Suprapubic skin (tissue), 4 donors: ENCODE results near the gene TUBGCP5. TPM values are rescaled to one million over a fixed set of nuclear protein-coding genes. Genes with fewer than 3 reads are reported as not detected.
"Not testable (repeated sequence)": the region's sequence is repeated elsewhere in the genome, so short reads cannot be mapped to it uniquely, and the experiment has no call there.

Experiments
- DNase-seq, 2 donors: peaks; one replicate each; pipeline ENCODE4 v3.0.0-alpha.2; 2019; ENCODE audit warnings: low spot score in 2 of 2
- H3K27ac ChIP-seq: fragments of 200-600 bp; sonication (generic); one replicate; pipeline ENCODE4 v1.5.1; 2019
- H3K27me3 ChIP-seq: fragments of 200-600 bp; sonication (generic); one replicate; pipeline ENCODE4 v1.5.1; 2019
- H3K36me3 ChIP-seq: fragments of 200-600 bp; sonication (generic); one replicate; pipeline ENCODE4 v1.5.1; 2019
- H3K4me1 ChIP-seq: fragments of 200-600 bp; sonication (generic); one replicate; pipeline ENCODE4 v1.5.1; 2019
- H3K4me3 ChIP-seq: fragments of 200-600 bp; sonication (generic); one replicate; pipeline ENCODE4 v1.5.1; 2019; ENCODE audit warnings: mild to moderate bottlenecking
- H3K9me3 ChIP-seq: fragments of 200-600 bp; sonication (generic); one replicate; pipeline ENCODE4 v1.5.1; 2019
- EP300 ChIP-seq: sonication (generic); formaldehyde crosslinking; IDR thresholded peaks from one replicate; pipeline ENCODE4 v1.6.1; 2017; ENCODE audit warnings: antibody characterized with exemption
- POLR2A ChIP-seq, 2 donors: fragments of 450-650 bp; IDR thresholded peaks; one replicate each; pipeline ENCODE4 v1.6.1; 2017; ENCODE audit warnings: antibody characterized with exemption in 2 of 2, mild to moderate bottlenecking in 2 of 2, moderate library complexity in 2 of 2
- POLR2AphosphoS5 ChIP-seq, 3 donors: sonication (generic); formaldehyde crosslinking; IDR thresholded peaks; one replicate each; pipeline ENCODE4 v1.6.1; 2017; ENCODE audit warnings: antibody characterized with exemption in 3 of 3
- WGBS: methylation state at CpG from one replicate; pipeline ENCODE4 v1.1.5; 2018; 5-methylcytosine and 5-hydroxymethylcytosine counted together
- total RNA-seq, 4 donors: library from RNA; depleted of rRNA; stranded (reverse); fragments of >200 nt; gene quantifications; one replicate each; pipeline ENCODE4 v1.1.0, GENCODE V29; 2016
- TF ChIP-seq, protein P1 (sequence below), 2 donors: fragments of 200-600 bp in 1 of 2; fragments of 450-650 bp in 1 of 2; sonication (generic) in 1 of 2; IDR thresholded peaks; one replicate each; pipeline ENCODE4 v1.5.1; 2016 to 2019; ENCODE audit warnings: antibody characterized with exemption in 2 of 2, mild to moderate bottlenecking in 1 of 2, moderate library complexity in 1 of 2

Gene TUBGCP5
- total RNA-seq, 4 donors from 2014 or later: 10.7 to 39.2 (median 18.2) TPM

DNA sequence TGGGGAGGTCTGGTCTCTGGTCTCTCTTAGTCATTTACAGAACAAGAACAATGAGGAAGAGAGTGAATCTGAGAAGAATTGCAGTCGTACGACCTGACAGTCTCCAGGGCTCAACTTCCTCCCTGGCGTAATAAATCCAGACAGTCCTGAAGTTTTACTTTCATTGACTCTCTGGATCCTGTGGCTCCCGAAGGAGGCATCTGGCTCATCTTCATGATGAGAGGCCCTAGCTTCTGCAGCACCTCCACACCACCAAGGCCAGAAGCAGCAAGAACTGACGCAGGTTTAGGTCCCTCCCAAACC, 47.4 kb downstream of the TUBGCP5 start:
- TF ChIP-seq POLR2AphosphoS5 (IDR thresholded peaks at IDR 0.05) (no peak), POLR2A (IDR thresholded peaks at IDR 0.05) (no peak), EP300 (no peak)
- TF ChIP-seq, protein P1, sequence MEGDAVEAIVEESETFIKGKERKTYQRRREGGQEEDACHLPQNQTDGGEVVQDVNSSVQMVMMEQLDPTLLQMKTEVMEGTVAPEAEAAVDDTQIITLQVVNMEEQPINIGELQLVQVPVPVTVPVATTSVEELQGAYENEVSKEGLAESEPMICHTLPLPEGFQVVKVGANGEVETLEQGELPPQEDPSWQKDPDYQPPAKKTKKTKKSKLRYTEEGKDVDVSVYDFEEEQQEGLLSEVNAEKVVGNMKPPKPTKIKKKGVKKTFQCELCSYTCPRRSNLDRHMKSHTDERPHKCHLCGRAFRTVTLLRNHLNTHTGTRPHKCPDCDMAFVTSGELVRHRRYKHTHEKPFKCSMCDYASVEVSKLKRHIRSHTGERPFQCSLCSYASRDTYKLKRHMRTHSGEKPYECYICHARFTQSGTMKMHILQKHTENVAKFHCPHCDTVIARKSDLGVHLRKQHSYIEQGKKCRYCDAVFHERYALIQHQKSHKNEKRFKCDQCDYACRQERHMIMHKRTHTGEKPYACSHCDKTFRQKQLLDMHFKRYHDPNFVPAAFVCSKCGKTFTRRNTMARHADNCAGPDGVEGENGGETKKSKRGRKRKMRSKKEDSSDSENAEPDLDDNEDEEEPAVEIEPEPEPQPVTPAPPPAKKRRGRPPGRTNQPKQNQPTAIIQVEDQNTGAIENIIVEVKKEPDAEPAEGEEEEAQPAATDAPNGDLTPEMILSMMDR (IDR thresholded peaks at IDR 0.05): no peak
- WGBS: 63% methylated on average over 5 of the region's 5 CpGs
- Histone ChIP-seq H3K27me3 (no peaks in the 10 kb centered on the region), H3K4me1 (no peaks in the 10 kb centered on the region), H3K9me3 (no peaks in the 10 kb centered on the region), H3K27ac (no peak overlapping the region), H3K4me3 (no peak overlapping the region), H3K36me3 (peaks cover 23% of the 10 kb centered on the region)
- peak in 1 of 2 donors; percentile 40 for DNase-seq

DNA sequence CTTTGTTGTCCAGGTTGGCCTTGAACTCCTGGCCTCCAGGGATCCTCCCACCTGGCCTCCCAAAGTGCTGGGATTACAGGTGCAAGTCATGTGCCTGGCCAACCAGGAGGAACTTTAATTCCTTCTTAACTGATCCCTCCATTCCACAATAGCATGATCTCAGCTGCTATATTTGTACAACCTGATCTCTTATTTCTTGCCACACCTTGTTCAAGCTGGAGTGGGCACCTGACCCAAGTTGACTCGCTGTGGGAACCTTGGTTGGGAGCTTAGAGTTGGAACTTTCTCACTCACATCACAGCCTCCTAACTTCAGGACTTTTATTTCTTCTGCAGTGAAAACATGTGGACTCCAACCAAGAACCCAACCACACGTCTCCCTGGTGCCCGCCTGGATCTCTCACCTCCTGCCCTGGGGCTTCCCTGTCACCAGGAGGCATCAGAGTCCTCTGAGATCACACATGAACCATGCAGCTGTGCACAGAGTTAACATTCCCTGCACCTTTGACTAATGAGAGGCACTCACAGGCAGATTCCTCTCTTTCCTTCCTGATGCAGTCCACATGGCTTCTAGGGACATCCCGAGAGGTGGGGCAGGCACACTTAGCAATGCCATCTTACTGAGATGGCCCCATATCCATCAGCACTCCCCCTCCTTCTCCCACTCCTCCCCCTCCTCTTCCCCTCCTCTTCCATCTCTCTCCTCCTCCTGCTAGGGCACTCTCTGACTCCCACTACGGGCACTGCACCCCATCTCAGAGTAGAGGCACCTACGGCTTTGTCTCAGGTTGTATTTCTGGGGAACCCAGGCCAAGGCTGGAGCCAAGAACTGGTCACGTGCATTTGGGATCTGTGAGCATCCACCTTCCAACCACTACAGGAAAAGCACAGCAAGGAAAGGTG, 49.5 kb downstream of the TUBGCP5 start:
- H3K27me3 ChIP-seq: no peaks in the 10 kb centered on the region
- peak; percentile 24 to 37 for DNase-seq
- H3K4me1 ChIP-seq: no peaks in the 10 kb centered on the region
- H3K9me3 ChIP-seq: no peaks in the 10 kb centered on the region
- TF ChIP-seq EP300 (no peak), POLR2AphosphoS5 (IDR thresholded peaks at IDR 0.05) (no peak), POLR2A (IDR thresholded peaks at IDR 0.05) (no peak)
- TF ChIP-seq, protein P1 (IDR thresholded peaks at IDR 0.05): no peak
- H3K27ac ChIP-seq: no peak overlapping the region
- H3K36me3 ChIP-seq: peaks cover 12% of the 10 kb centered on the region
- no peak overlapping the region for H3K4me3 ChIP-seq
- WGBS: 66% methylated on average over 7 of the region's 7 CpGs

DNA sequence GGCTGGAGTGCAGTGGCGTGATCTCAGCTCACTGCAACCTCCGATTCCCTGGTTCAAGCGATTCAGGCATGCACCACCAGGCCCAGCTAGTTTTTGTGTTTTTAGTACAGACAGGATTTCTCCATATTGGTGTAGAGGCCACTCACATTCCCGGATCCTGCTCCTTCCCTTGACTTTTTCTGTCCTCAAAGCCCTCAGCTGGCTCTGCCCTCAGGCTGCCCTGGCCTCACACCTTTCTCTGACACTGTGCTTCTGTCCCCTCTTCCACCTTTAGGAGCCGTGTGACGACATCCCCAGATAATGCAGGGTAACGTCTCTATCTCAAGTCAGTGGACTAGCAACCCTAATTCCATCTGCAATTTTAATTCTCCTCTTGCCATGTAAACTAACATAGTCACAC, 50.6 kb downstream of the TUBGCP5 start:
- peaks cover 4% of the 10 kb centered on the region for H3K36me3 ChIP-seq
- no peaks in the 10 kb centered on the region for H3K27me3 ChIP-seq
- TF ChIP-seq EP300 (no peak), POLR2AphosphoS5 (IDR thresholded peaks at IDR 0.05) (no peak), POLR2A (IDR thresholded peaks at IDR 0.05) (no peak)
- TF ChIP-seq, protein P1 (IDR thresholded peaks at IDR 0.05): no peak
- peak in 1 of 2 donors; percentile 26 for DNase-seq
- H3K4me3 ChIP-seq: no peak overlapping the region
- 91% methylated on average over 7 of the region's 7 CpGs for WGBS
- no peaks in the 10 kb centered on the region for H3K4me1 ChIP-seq
- H3K27ac ChIP-seq: no peak overlapping the region
- H3K9me3 ChIP-seq: no peaks in the 10 kb centered on the region

DNA sequence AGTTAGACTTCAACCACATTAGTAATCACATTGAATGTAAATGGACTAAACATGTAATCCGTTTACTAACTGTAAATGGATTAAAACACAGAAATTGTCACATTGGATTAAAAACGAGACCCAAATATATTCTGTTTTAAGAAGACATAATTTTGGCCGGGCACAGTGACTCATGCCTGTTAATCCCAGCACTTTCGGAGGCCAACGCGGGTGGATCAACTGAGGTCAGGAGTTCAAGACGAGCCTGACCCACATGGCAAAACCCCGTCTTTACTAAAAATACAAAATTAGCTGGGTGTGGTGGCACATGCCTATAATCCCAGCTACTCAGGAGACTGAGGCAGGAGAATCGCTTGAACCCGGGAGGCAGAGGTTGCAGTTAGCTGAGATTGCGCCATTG, 57.4 kb downstream of the TUBGCP5 start:
- H3K27me3 ChIP-seq, H3K9me3 ChIP-seq, H3K27ac ChIP-seq, H3K36me3 ChIP-seq, H3K4me3 ChIP-seq: not testable (repeated sequence)
- WGBS: 83% methylated on average over 11 of the region's 11 CpGs
- peak in 1 of 2 donors; percentile 70 for DNase-seq
- H3K4me1 ChIP-seq: peaks cover 23% of the 10 kb centered on the region

DNA sequence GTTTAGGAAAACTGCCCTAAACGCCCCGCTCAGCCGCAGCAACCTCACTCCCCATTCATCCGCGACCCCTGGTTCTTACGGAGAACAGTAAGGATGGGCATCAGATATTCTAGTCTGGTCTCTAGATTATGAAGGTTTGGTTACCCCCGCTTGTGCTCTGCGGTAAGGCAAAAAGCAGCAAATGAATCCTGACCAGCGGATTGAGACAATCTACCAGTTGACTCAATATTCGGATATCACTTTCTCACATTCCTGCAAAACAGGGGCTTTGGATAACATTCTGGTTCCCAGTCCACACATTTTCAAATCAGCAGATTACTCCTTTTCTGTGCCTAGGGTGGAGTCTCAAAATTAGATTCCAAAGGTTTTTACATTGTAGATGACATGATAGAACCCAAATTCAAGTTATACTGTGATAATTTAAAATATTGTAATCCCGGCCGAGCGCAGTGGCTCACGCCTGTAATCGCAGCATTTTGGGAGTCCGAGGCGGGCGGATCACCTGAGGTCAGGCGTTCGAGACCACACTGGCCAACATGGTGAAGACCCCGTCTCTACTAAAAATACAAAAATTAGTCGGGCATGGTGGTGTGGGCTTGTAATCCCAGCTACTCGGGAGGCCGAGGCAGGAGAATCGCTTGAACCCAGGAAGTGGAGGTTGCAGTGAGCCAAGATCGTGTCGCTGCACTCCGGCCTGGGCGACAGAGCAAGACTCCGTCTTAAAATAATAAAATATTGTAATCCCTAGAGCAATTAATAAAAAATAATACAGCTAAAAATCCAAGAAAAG, 58.1 kb downstream of the TUBGCP5 start:
- Histone ChIP-seq H3K4me3 (peak overlapping the region; percentile 84), H3K4me1 (peaks cover 23% of the 10 kb centered on the region), H3K36me3 (no peaks in the 10 kb centered on the region), H3K27me3 (no peaks in the 10 kb centered on the region), H3K9me3 (no peaks in the 10 kb centered on the region), H3K27ac (peak overlapping the region; percentile 83)
- 69% methylated on average over 30 of the region's 30 CpGs for WGBS
- peak in 1 of 2 donors; percentile 65 for DNase-seq
- no peak for TF ChIP-seq EP300
- no peak for TF ChIP-seq POLR2A (IDR thresholded peaks at IDR 0.05)
- no peak for TF ChIP-seq POLR2AphosphoS5 (IDR thresholded peaks at IDR 0.05)
- TF ChIP-seq, protein P1 (IDR thresholded peaks at IDR 0.05): no peak
